Measurements from ENCODE around the gene SNTB2.
A peak's percentile ranks its signal among the peaks of the same experiment; 100 is the strongest.

Gene SNTB2

GRCh38 chr16:69346683-69347082 is 159.7 kb downstream of the SNTB2 start:
- H2BK5ac ChIP-seq (ENCODE audit: low read depth, low read length, poor library complexity, severe bottlenecking) = no peak overlapping the region
- no peak overlapping the region for H3K18ac ChIP-seq (ENCODE audit: low read depth in 1 of 2, low read length in 2 of 2)
- H3K9me3 ChIP-seq (ENCODE audit: control insufficient read depth, low read length) = no peaks in the 10 kb centered on the region
- H3K14ac ChIP-seq (ENCODE audit: low read length in 2 of 2) = no peak overlapping the region
- peaks cover 3% of the 10 kb centered on the region for H3K4me1 ChIP-seq (ENCODE audit: control insufficient read depth, insufficient read depth, low read depth, low read length)
- H3K4me3 ChIP-seq (ENCODE audit: insufficient read depth in 1 of 2, low read depth in 1 of 2, low read length in 2 of 2) = no peak overlapping the region
- H3K9ac ChIP-seq (ENCODE audit: low read length) = no peak overlapping the region
- no peaks in the 10 kb centered on the region for H3K27me3 ChIP-seq (ENCODE audit: control insufficient read depth in 1 of 2, insufficient read depth in 1 of 2, low read length in 2 of 2)
- H3K79me1 ChIP-seq (replicated peaks; ENCODE audit: low read length, poor library complexity, severe bottlenecking) = peaks cover 3% of the 10 kb centered on the region
- no peak overlapping the region for H3K27ac ChIP-seq (ENCODE audit: low read length, poor library complexity, severe bottlenecking)
- no peak overlapping the region for H2BK12ac ChIP-seq (ENCODE audit: low read length in 2 of 2)
- H3K36me3 ChIP-seq (ENCODE audit: control insufficient read depth in 1 of 2, insufficient read depth in 2 of 2, low read depth in 1 of 2, low read length in 2 of 2) = peaks cover 15 to 51% of the 10 kb centered on the region in 2 experiments
- no peak overlapping the region for H3K23ac ChIP-seq (ENCODE audit: low read length in 2 of 2)
- no peak overlapping the region for H2BK15ac ChIP-seq (ENCODE audit: low read depth, poor library complexity, severe bottlenecking)
- no peak overlapping the region for H3K4me2 ChIP-seq (ENCODE audit: low read length, poor library complexity, severe bottlenecking)
- no peak overlapping the region for H2BK120ac ChIP-seq (ENCODE audit: low read depth, low read length)
- no peak overlapping the region for H3K4ac ChIP-seq (ENCODE audit: low read depth in 1 of 2, low read length in 2 of 2)
- no peak overlapping the region for H4K8ac ChIP-seq (ENCODE audit: low read length)
- H2AK5ac ChIP-seq (ENCODE audit: low read length, severe bottlenecking) = no peak overlapping the region
- no peak for DNase-seq
- H2AFZ ChIP-seq (ENCODE audit: low read depth, low read length) = no peak overlapping the region
- 89% methylated on average over 3 of the region's 6 CpGs for WGBS
- no peak overlapping the region for H4K91ac ChIP-seq (ENCODE audit: low read length)

DNA sequence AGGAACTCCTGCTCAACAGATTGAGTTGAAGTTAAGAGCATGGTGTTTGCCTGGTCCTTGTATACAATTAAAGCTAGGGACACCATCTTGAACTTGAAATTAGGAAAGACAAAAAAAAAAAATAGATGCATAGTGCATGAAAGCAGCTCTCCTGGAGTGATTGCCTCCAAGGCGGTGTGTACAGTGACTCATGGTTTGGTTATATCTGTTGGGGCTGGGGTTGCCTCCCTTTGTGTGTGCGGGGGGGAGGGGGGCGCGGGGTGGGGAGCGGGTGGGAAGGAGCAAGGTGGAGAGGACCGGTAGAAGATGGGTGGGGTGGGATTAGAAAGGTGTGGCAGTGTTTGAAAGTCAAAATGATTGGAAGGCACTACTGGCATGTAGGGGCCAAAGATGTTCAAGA is 161.3 kb downstream of the SNTB2 start:
- no peak overlapping the region for H3K4ac ChIP-seq (ENCODE audit: low read depth in 1 of 2, low read length in 2 of 2)
- no peak overlapping the region for H3K4me3 ChIP-seq (ENCODE audit: insufficient read depth in 1 of 2, low read depth in 1 of 2, low read length in 2 of 2)
- H3K9ac ChIP-seq (ENCODE audit: low read length) = no peak overlapping the region
- 98% methylated on average over 6 of the region's 6 CpGs for WGBS
- no peak overlapping the region for H3K23ac ChIP-seq (ENCODE audit: low read length in 2 of 2)
- H3K18ac ChIP-seq (ENCODE audit: low read depth in 1 of 2, low read length in 2 of 2) = no peak overlapping the region
- peaks cover 3% of the 10 kb centered on the region for H3K4me1 ChIP-seq (ENCODE audit: control insufficient read depth, insufficient read depth, low read depth, low read length)
- H2AFZ ChIP-seq (ENCODE audit: low read depth, low read length) = no peak overlapping the region
- H2AK5ac ChIP-seq (ENCODE audit: low read length, severe bottlenecking) = no peak overlapping the region
- H2BK12ac ChIP-seq (ENCODE audit: low read length in 2 of 2) = no peak overlapping the region
- H3K14ac ChIP-seq (ENCODE audit: low read length in 2 of 2) = no peak overlapping the region
- no peak overlapping the region for H3K27ac ChIP-seq (ENCODE audit: low read length, poor library complexity, severe bottlenecking)
- no peaks in the 10 kb centered on the region for H3K9me3 ChIP-seq (ENCODE audit: control insufficient read depth, low read length)
- peaks cover 5% of the 10 kb centered on the region for H3K79me1 ChIP-seq (replicated peaks; ENCODE audit: low read length, poor library complexity, severe bottlenecking)
- H3K36me3 ChIP-seq (ENCODE audit: control insufficient read depth in 1 of 2, insufficient read depth in 2 of 2, low read depth in 1 of 2, low read length in 2 of 2) = peaks cover 15 to 50% of the 10 kb centered on the region in 2 experiments
- no peak overlapping the region for H2BK15ac ChIP-seq (ENCODE audit: low read depth, poor library complexity, severe bottlenecking)
- H3K27me3 ChIP-seq (ENCODE audit: control insufficient read depth in 1 of 2, insufficient read depth in 1 of 2, low read length in 2 of 2) = no peaks in the 10 kb centered on the region
- no peak overlapping the region for H4K91ac ChIP-seq (ENCODE audit: low read length)
- H4K8ac ChIP-seq (ENCODE audit: low read length) = no peak overlapping the region
- no peak overlapping the region for H3K4me2 ChIP-seq (ENCODE audit: low read length, poor library complexity, severe bottlenecking)
- no peak for DNase-seq
- H2BK5ac ChIP-seq (ENCODE audit: low read depth, low read length, poor library complexity, severe bottlenecking) = no peak overlapping the region
- H2BK120ac ChIP-seq (ENCODE audit: low read depth, low read length) = no peak overlapping the region

GRCh38 chr16:69349536-69349935 is 162.6 kb downstream of the SNTB2 start:
- H3K9ac ChIP-seq (ENCODE audit: low read length) = no peak overlapping the region
- no peaks in the 10 kb centered on the region for H3K27me3 ChIP-seq (ENCODE audit: control insufficient read depth in 1 of 2, insufficient read depth in 1 of 2, low read length in 2 of 2)
- H2BK15ac ChIP-seq (ENCODE audit: low read depth, poor library complexity, severe bottlenecking) = no peak overlapping the region
- WGBS = 92% methylated on average over 10 of the region's 10 CpGs
- no peak overlapping the region for H2BK5ac ChIP-seq (ENCODE audit: low read depth, low read length, poor library complexity, severe bottlenecking)
- no peak overlapping the region for H3K23ac ChIP-seq (ENCODE audit: low read length in 2 of 2)
- peaks cover 13 to 38% of the 10 kb centered on the region in 2 experiments for H3K36me3 ChIP-seq (ENCODE audit: control insufficient read depth in 1 of 2, insufficient read depth in 2 of 2, low read depth in 1 of 2, low read length in 2 of 2)
- H3K4me1 ChIP-seq (ENCODE audit: control insufficient read depth, insufficient read depth, low read depth, low read length) = peaks cover 3% of the 10 kb centered on the region
- no peaks in the 10 kb centered on the region for H3K9me3 ChIP-seq (ENCODE audit: control insufficient read depth, low read length)
- H3K79me1 ChIP-seq (replicated peaks; ENCODE audit: low read length, poor library complexity, severe bottlenecking) = peaks cover 2% of the 10 kb centered on the region
- H4K91ac ChIP-seq (ENCODE audit: low read length) = no peak overlapping the region
- no peak overlapping the region for H2BK12ac ChIP-seq (ENCODE audit: low read length in 2 of 2)
- H4K8ac ChIP-seq (ENCODE audit: low read length) = no peak overlapping the region
- H3K18ac ChIP-seq (ENCODE audit: low read depth in 1 of 2, low read length in 2 of 2) = no peak overlapping the region
- H2BK120ac ChIP-seq (ENCODE audit: low read depth, low read length) = no peak overlapping the region
- no peak overlapping the region for H3K4me2 ChIP-seq (ENCODE audit: low read length, poor library complexity, severe bottlenecking)
- no peak overlapping the region for H2AK5ac ChIP-seq (ENCODE audit: low read length, severe bottlenecking)
- H3K4me3 ChIP-seq (ENCODE audit: insufficient read depth in 1 of 2, low read depth in 1 of 2, low read length in 2 of 2) = no peak overlapping the region
- no peak overlapping the region for H2AFZ ChIP-seq (ENCODE audit: low read depth, low read length)
- no peak overlapping the region for H3K4ac ChIP-seq (ENCODE audit: low read depth in 1 of 2, low read length in 2 of 2)
- DNase-seq = no peak
- no peak overlapping the region for H3K14ac ChIP-seq (ENCODE audit: low read length in 2 of 2)
- no peak overlapping the region for H3K27ac ChIP-seq (ENCODE audit: low read length, poor library complexity, severe bottlenecking)

DNA sequence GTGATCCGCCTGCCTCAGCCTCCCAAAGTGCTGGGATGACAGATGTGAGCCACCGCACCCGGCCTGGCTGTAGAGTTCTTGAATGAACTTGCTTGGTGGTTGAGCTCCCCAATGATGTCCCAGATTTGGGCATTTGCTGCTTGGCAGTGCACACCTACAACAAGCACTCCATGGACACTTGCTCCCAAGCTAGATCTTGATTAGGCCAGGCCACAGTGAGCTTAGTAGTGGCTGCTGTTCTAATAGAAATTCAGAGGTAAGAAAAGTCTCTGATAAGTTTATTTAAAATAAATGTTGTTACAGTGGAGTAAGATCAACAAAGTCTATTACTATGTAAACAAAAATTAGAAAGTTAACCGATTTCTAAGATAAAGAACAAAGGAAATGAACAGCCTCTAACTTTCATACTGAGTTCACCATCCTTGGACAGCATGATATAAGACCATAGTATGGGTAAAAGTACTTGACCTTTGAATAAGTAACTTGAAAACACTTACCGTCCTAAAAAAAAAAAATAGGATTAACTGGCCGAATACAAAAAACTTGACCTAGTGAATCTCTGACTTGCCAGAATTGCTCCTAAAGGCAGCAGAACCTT is 163.7 kb downstream of the SNTB2 start:
- WGBS = 89% methylated on average over 5 of the region's 6 CpGs
- Histone ChIP-seq H2AFZ (ENCODE audit: low read depth, low read length) (no peak overlapping the region), H3K23ac (ENCODE audit: low read length in 2 of 2) (no peak overlapping the region), H3K14ac (ENCODE audit: low read length in 2 of 2) (no peak overlapping the region), H3K4me1 (ENCODE audit: control insufficient read depth, insufficient read depth, low read depth, low read length) (peaks cover 3% of the 10 kb centered on the region), H3K79me1 (replicated peaks; ENCODE audit: low read length, poor library complexity, severe bottlenecking) (peaks cover 2% of the 10 kb centered on the region), H3K18ac (ENCODE audit: low read depth in 1 of 2, low read length in 2 of 2) (no peak overlapping the region), H2BK120ac (ENCODE audit: low read depth, low read length) (no peak overlapping the region), H3K4me2 (ENCODE audit: low read length, poor library complexity, severe bottlenecking) (no peak overlapping the region), H2BK15ac (ENCODE audit: low read depth, poor library complexity, severe bottlenecking) (no peak overlapping the region), H3K9me3 (ENCODE audit: control insufficient read depth, low read length) (no peaks in the 10 kb centered on the region), H3K4me3 (ENCODE audit: insufficient read depth in 1 of 2, low read depth in 1 of 2, low read length in 2 of 2) (no peak overlapping the region), H3K27me3 (ENCODE audit: control insufficient read depth in 1 of 2, insufficient read depth in 1 of 2, low read length in 2 of 2) (no peaks in the 10 kb centered on the region), H3K9ac (ENCODE audit: low read length) (no peak overlapping the region), H4K8ac (ENCODE audit: low read length) (no peak overlapping the region), H3K27ac (ENCODE audit: low read length, poor library complexity, severe bottlenecking) (no peak overlapping the region), H2BK12ac (ENCODE audit: low read length in 2 of 2) (no peak overlapping the region), H2AK5ac (ENCODE audit: low read length, severe bottlenecking) (no peak overlapping the region), H3K4ac (ENCODE audit: low read depth in 1 of 2, low read length in 2 of 2) (no peak overlapping the region), H3K36me3 (ENCODE audit: control insufficient read depth in 1 of 2, insufficient read depth in 2 of 2, low read depth in 1 of 2, low read length in 2 of 2) (peaks cover 19 to 40% of the 10 kb centered on the region in 2 experiments), H4K91ac (ENCODE audit: low read length) (no peak overlapping the region), H2BK5ac (ENCODE audit: low read depth, low read length, poor library complexity, severe bottlenecking) (no peak overlapping the region)
- peak; percentile 6 for DNase-seq
